Stimulated activated CD4-positive, alpha-beta T cell treated with anti-CD3 and anti-CD28 coated beads, TNF-alpha, amount 100 ng/mL, for 48 hours (primary cell): ENCODE results near the gene OGFR.

Experiments used
- DNase-seq, 3 donors: peaks; one replicate each; pipeline ENCODE4 v3.0.0-alpha.2; 2020; ENCODE audit warnings: low read depth in 3 of 3

OGFR gene

GRCh38 chr20:62784497-62784896, 20.1 kb upstream of the OGFR start:
- DNase-seq: no peak

GRCh38 chr20:62785393-62785792, 19.2 kb upstream of the OGFR start:
- DNase-seq: no peak

GRCh38 chr20:62786157-62786556, 18.5 kb upstream of the OGFR start:
- DNase-seq: no peak

- no peak for DNase-seq
Observed at GRCh38 chr20:62787321-62787720, 17.3 kb upstream of the OGFR start.

- no peak for DNase-seq
Observed at GRCh38 chr20:62787866-62788265, 16.8 kb upstream of the OGFR start.

- DNase-seq: no peak
Observed at GRCh38 chr20:62788607-62789006, 16.0 kb upstream of the OGFR start.

GRCh38 chr20:62790075-62790474, 14.6 kb upstream of the OGFR start:
- no peak for DNase-seq

- DNase-seq: peak; percentile 60 to 65 (median 62)
Observed at GRCh38 chr20:62791301-62792181, 13.1 kb upstream of the OGFR start.

GRCh38 chr20:62792182-62792939, 12.3 kb upstream of the OGFR start:
- no peak for DNase-seq

- DNase-seq: no peak
Observed at GRCh38 chr20:62792940-62793756, 11.5 kb upstream of the OGFR start.

- no peak for DNase-seq
Observed at GRCh38 chr20:62793757-62794006, 11.0 kb upstream of the OGFR start.

GRCh38 chr20:62794007-62794724, 10.5 kb upstream of the OGFR start:
- DNase-seq: peak; percentile 86 to 94 (median 92)

GRCh38 chr20:62795023-62795761, 9.4 kb upstream of the OGFR start:
- peak; percentile 43 to 62 (median 55) for DNase-seq

GRCh38 chr20:62796699-62797491, 7.7 kb upstream of the OGFR start:
- no peak for DNase-seq

GRCh38 chr20:62797671-62798532, 6.7 kb upstream of the OGFR start:
- DNase-seq: no peak

GRCh38 chr20:62799036-62799435, 5.6 kb upstream of the OGFR start:
- no peak for DNase-seq

GRCh38 chr20:62799459-62799858, 5.2 kb upstream of the OGFR start:
- no peak for DNase-seq

GRCh38 chr20:62799873-62800272, 4.8 kb upstream of the OGFR start:
- DNase-seq: no peak
